NCI-H1694 treated with DMSO at 0.1 percent for 48 hours (cell line): ENCODE results near the gene CAPN14.
A peak's percentile ranks its signal among the peaks of the same experiment; 100 is the strongest.
"Not testable (repeated sequence)": the region's sequence is repeated elsewhere in the genome, so short reads cannot be mapped to it uniquely, and the experiment has no call there.

Source experiments
- DNase-seq: peaks from one replicate; lab custom pipeline; 2025; lab: John Stamatoyannopoulos, UW

Gene CAPN14

GRCh38 chr2:31197166-31197565, 20.1 kb downstream of the CAPN14 start:
- no peak for DNase-seq

GRCh38 chr2:31196622-31197021, 20.7 kb downstream of the CAPN14 start:
- DNase-seq = no peak

- DNase-seq = no peak
Measured at GRCh38 chr2:31193806-31194205, 23.5 kb downstream of the CAPN14 start.

- no peak for DNase-seq
Measured at GRCh38 chr2:31192851-31193392, 24.4 kb downstream of the CAPN14 start.

GRCh38 chr2:31192396-31192795, 24.9 kb downstream of the CAPN14 start:
- DNase-seq = no peak

GRCh38 chr2:31191931-31192330, 25.4 kb downstream of the CAPN14 start:
- DNase-seq = no peak

- DNase-seq = no peak
Measured at GRCh38 chr2:31190188-31190587, 27.1 kb downstream of the CAPN14 start.

GRCh38 chr2:31189141-31189540, 28.2 kb downstream of the CAPN14 start:
- no peak for DNase-seq

GRCh38 chr2:31188131-31188530, 29.2 kb downstream of the CAPN14 start:
- DNase-seq = no peak

GRCh38 chr2:31187166-31187565, 30.1 kb downstream of the CAPN14 start:
- DNase-seq = no peak

GRCh38 chr2:31183973-31184372, 33.3 kb downstream of the CAPN14 start:
- DNase-seq = not testable (repeated sequence)

- no peak for DNase-seq
Measured at GRCh38 chr2:31176742-31177141, 40.6 kb downstream of the CAPN14 start.

GRCh38 chr2:31171142-31171541, 46.2 kb downstream of the CAPN14 start:
- DNase-seq = no peak

GRCh38 chr2:31170071-31170698, 47.1 kb downstream of the CAPN14 start:
- DNase-seq = peak; percentile 65

- no peak for DNase-seq
Measured at GRCh38 chr2:31168291-31168690, 49.0 kb downstream of the CAPN14 start.

GRCh38 chr2:31166925-31167324, 50.4 kb downstream of the CAPN14 start:
- DNase-seq = no peak

GRCh38 chr2:31163011-31163539, 54.2 kb downstream of the CAPN14 start:
- DNase-seq = no peak

- no peak for DNase-seq
Measured at GRCh38 chr2:31161637-31162036, 55.7 kb downstream of the CAPN14 start.

GRCh38 chr2:31151501-31151900, 65.8 kb downstream of the CAPN14 start:
- no peak for DNase-seq

GRCh38 chr2:31150120-31150670, 67.1 kb downstream of the CAPN14 start:
- DNase-seq = no peak

GRCh38 chr2:31148514-31148913, 68.8 kb downstream of the CAPN14 start:
- no peak for DNase-seq

- no peak for DNase-seq
Measured at GRCh38 chr2:31147645-31148044, 69.7 kb downstream of the CAPN14 start.

- DNase-seq = peak; percentile 51
Measured at GRCh38 chr2:31142110-31142509, 75.2 kb downstream of the CAPN14 start.
